Endothelial cell of hepatic sinusoid (primary cell): Measurements from ENCODE around the gene ERGIC2.

Experiments
- in situ Hi-C: cut with HindIII; loops from 2 replicates; pipeline ENCODE4 v1.10.0; 2017; ENCODE audit warnings: low sequenced_read_pairs

The ERGIC2 gene

GRCh38 chr12:29376118-29376517 is 4.9 kb downstream of the ERGIC2 start:
- in situ Hi-C loops: no loop called here

- in situ Hi-C loops: no loop called here
Observed at GRCh38 chr12:29374913-29375312, 6.1 kb downstream of the ERGIC2 start.

- in situ Hi-C loops: no loop called here
Observed at GRCh38 chr12:29374012-29374411, 7.0 kb downstream of the ERGIC2 start.

- in situ Hi-C loops: no loop called here
Observed at GRCh38 chr12:29365091-29365490, 15.9 kb downstream of the ERGIC2 start.

GRCh38 chr12:29354954-29355353 is 26.0 kb downstream of the ERGIC2 start:
- in situ Hi-C loops: loop anchor here (5.0 kb wide), 1 partner anchor 48 kb away; no protein-coding TSS in a partner anchor

- in situ Hi-C loops: loop anchor here (5.0 kb wide), 1 partner anchor 43 kb away; no protein-coding TSS in a partner anchor
Observed at GRCh38 chr12:29350080-29350479, 30.9 kb downstream of the ERGIC2 start.

- in situ Hi-C loops: no loop called here
Observed at GRCh38 chr12:29346769-29347421, 34.1 kb downstream of the ERGIC2 start.

- in situ Hi-C loops: no loop called here
Observed at GRCh38 chr12:29343022-29343799, 37.8 kb downstream of the ERGIC2 start.

- in situ Hi-C loops: no loop called here
Observed at GRCh38 chr12:29337325-29337724, 43.6 kb downstream of the ERGIC2 start.

GRCh38 chr12:29334937-29335336 is 46.0 kb downstream of the ERGIC2 start:
- in situ Hi-C loops: no loop called here

GRCh38 chr12:29333178-29333577 is 47.8 kb downstream of the ERGIC2 start:
- in situ Hi-C loops: no loop called here

- in situ Hi-C loops: no loop called here
Observed at GRCh38 chr12:29329411-29329810, 51.6 kb downstream of the ERGIC2 start.

GRCh38 chr12:29322157-29322556 is 58.8 kb downstream of the ERGIC2 start:
- in situ Hi-C loops: no loop called here

- in situ Hi-C loops: no loop called here
Observed at GRCh38 chr12:29320295-29321085, 60.5 kb downstream of the ERGIC2 start.

GRCh38 chr12:29317556-29318363 is 63.2 kb downstream of the ERGIC2 start:
- in situ Hi-C loops: no loop called here

- in situ Hi-C loops: no loop called here
Observed at GRCh38 chr12:29316752-29317151, 64.2 kb downstream of the ERGIC2 start.

GRCh38 chr12:29314416-29314815 is 66.6 kb downstream of the ERGIC2 start:
- in situ Hi-C loops: no loop called here

- in situ Hi-C loops: no loop called here
Observed at GRCh38 chr12:29310899-29311298, 70.1 kb downstream of the ERGIC2 start.

GRCh38 chr12:29309320-29309902 is 71.6 kb downstream of the ERGIC2 start:
- in situ Hi-C loops: loop anchor here (5.0 kb wide), 1 partner anchor 43 kb away; no protein-coding TSS in a partner anchor

- in situ Hi-C loops: loop anchor here (5.0 kb wide), 1 partner anchor 46 kb away; no protein-coding TSS in a partner anchor
Observed at GRCh38 chr12:29306682-29307081, 74.3 kb downstream of the ERGIC2 start.
